Testis (tissue), 2 donors: ENCODE results near the gene PRMT9.

Experiments used
- POLR2A ChIP-seq: fragments of 450-650 bp; IDR thresholded peaks from one replicate; pipeline ENCODE4 v1.6.1; 2017; ENCODE audit warnings: antibody characterized with exemption, mild to moderate bottlenecking, moderate library complexity
- TF ChIP-seq, protein P1 (sequence below), 3 experiments: fragments of 450-650 bp in 2 of 3; fragments of 200-600 bp in 1 of 3; sonication (generic) in 1 of 3; IDR thresholded peaks; one replicate each; pipeline ENCODE4 v1.5.1; 2016 to 2019; ENCODE audit warnings: antibody characterized with exemption in 3 of 3, mild to moderate bottlenecking in 2 of 3, moderate library complexity in 1 of 3

DNA sequence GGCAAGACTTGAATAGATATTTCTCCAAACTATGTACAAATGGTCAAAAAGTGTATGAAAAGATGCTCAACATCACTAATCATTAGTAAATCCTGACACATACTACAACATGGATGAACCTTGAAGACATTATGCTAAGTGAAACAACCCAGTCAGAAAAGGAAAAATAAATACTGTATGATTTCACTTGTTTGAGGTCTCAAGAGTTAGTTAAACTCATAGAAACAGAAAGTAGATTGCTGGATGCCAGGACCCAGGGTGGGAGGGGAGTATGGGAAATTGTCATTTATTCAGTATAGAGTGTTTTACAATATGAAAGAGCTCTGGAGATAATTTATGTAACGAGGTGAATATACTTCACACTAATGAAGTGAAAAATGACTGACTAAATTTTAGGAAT, 32.4 kb downstream of the PRMT9 start:
- TF ChIP-seq, protein P1, sequence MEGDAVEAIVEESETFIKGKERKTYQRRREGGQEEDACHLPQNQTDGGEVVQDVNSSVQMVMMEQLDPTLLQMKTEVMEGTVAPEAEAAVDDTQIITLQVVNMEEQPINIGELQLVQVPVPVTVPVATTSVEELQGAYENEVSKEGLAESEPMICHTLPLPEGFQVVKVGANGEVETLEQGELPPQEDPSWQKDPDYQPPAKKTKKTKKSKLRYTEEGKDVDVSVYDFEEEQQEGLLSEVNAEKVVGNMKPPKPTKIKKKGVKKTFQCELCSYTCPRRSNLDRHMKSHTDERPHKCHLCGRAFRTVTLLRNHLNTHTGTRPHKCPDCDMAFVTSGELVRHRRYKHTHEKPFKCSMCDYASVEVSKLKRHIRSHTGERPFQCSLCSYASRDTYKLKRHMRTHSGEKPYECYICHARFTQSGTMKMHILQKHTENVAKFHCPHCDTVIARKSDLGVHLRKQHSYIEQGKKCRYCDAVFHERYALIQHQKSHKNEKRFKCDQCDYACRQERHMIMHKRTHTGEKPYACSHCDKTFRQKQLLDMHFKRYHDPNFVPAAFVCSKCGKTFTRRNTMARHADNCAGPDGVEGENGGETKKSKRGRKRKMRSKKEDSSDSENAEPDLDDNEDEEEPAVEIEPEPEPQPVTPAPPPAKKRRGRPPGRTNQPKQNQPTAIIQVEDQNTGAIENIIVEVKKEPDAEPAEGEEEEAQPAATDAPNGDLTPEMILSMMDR (IDR thresholded peaks at IDR 0.05): no peak
- no peak for TF ChIP-seq POLR2A
